ENCODE results near the gene APOBEC3F. TPM values are rescaled to one million over a fixed set of nuclear protein-coding genes. Genes with fewer than 3 reads are reported as not detected.

Gene APOBEC3F
- total and polyA plus RNA-seq, 10 of the 15 experiments (the other 5 are each of a cell fraction or from before 2014, with no cell fraction given): 7.4 to 29.1 (median 12.8) TPM

DNA sequence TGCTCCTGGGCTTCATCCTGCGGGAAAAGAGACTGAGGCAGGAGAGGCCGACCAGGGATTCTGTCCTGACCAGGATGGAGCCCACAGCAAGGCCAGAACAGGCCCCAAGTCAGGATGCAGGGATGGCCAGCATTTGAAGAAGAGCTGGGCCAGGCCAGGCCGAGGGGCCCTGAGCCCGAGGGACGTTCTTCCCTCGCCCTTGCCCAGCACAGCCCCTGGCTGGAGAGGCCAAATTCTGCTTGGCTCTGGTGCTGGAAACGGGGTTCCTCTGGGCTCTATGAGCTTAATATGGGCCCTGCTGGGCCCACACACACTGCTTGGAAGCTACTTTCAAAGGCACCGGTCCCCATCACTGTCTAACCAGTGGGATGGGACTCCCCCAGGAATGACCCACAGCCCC lies 44.0 kb downstream of the APOBEC3F start:
- Histone ChIP-seq H3K4me3 (no peak overlapping the region), H3K27ac (ENCODE audit: control insufficient read depth, insufficient read depth) (no peak overlapping the region), H4K20me1 (ENCODE audit: control insufficient read depth, insufficient read depth) (no peaks in the 10 kb centered on the region), H3K9me3 (replicated peaks; ENCODE audit: control insufficient read depth, insufficient read depth, low read length) (no peaks in the 10 kb centered on the region), H3K27me3 (replicated peaks in 1 of 2; ENCODE audit: control insufficient read depth in 2 of 2, insufficient read depth in 2 of 2, low read length in 1 of 2) (no peaks in the 10 kb centered on the region), H3K4me1 (ENCODE audit: control insufficient read depth, insufficient read depth, low read length) (peaks cover 24% of the 10 kb centered on the region), H3K79me2 (ENCODE audit: control insufficient read depth, insufficient read depth, low read length) (peaks cover 12% of the 10 kb centered on the region), H3K4me2 (ENCODE audit: control insufficient read depth, insufficient read depth) (no peak overlapping the region), H3K36me3 (ENCODE audit: control insufficient read depth in 2 of 2, insufficient read depth in 2 of 2, low read length in 1 of 2) (peaks cover 1 to 6% of the 10 kb centered on the region in 2 experiments; a peak in 2 of 4 replicates), H3K9ac (ENCODE audit: control insufficient read depth, insufficient read depth, low read length) (no peak overlapping the region), H2AFZ (ENCODE audit: control insufficient read depth, low read depth, low read length) (no peak overlapping the region)
- ChIA-PET POLR2A (interaction anchor here (0.5 to 1.1 kb wide), 4 partner anchors 14 to 222 kb away, joined by 3 to 10 read pairs (median 4); no protein-coding TSS in a partner anchor), RAD21 (ENCODE audit: unreplicated experiment) (interaction anchor here (0.8 kb wide), 1 partner anchor 18 kb away, joined by 3 read pairs; no protein-coding TSS in a partner anchor), SMC1A (ENCODE audit: uncharacterized antibody, unreplicated experiment) (no interaction called here), CTCF (interaction anchor here (0.6 kb wide), 2 partner anchors 29 to 64 kb away, joined by 3 to 4 read pairs; no protein-coding TSS in a partner anchor)
- FAIRE-seq (no peak), ATAC-seq (no peak), DNase-seq (ENCODE audit: low read depth, low spot score) (no peak)
- BruUV-seq (replicated peaks): no TSS peak
- intact Hi-C loops (cut with micrococcal nuclease; ENCODE audit: unreplicated experiment): no loop called here
- no peak for TF ChIP-seq IKZF1 (conservative IDR thresholded peaks at IDR 0.05)
- TF ChIP-seq, protein P1, sequence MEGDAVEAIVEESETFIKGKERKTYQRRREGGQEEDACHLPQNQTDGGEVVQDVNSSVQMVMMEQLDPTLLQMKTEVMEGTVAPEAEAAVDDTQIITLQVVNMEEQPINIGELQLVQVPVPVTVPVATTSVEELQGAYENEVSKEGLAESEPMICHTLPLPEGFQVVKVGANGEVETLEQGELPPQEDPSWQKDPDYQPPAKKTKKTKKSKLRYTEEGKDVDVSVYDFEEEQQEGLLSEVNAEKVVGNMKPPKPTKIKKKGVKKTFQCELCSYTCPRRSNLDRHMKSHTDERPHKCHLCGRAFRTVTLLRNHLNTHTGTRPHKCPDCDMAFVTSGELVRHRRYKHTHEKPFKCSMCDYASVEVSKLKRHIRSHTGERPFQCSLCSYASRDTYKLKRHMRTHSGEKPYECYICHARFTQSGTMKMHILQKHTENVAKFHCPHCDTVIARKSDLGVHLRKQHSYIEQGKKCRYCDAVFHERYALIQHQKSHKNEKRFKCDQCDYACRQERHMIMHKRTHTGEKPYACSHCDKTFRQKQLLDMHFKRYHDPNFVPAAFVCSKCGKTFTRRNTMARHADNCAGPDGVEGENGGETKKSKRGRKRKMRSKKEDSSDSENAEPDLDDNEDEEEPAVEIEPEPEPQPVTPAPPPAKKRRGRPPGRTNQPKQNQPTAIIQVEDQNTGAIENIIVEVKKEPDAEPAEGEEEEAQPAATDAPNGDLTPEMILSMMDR (IDR thresholded peaks at IDR 0.05 in 2 of 3, conservative IDR thresholded peaks at IDR 0.05 in 1 of 3; ENCODE audit: control insufficient read depth in 2 of 3, extremely low read depth in 1 of 3, insufficient read depth in 1 of 3, low read depth in 3 of 3, low read length in 3 of 3): no peak
- no peak for TF ChIP-seq FOXK2 (IDR thresholded peaks at IDR 0.05)
- TF ChIP-seq, protein P2, sequence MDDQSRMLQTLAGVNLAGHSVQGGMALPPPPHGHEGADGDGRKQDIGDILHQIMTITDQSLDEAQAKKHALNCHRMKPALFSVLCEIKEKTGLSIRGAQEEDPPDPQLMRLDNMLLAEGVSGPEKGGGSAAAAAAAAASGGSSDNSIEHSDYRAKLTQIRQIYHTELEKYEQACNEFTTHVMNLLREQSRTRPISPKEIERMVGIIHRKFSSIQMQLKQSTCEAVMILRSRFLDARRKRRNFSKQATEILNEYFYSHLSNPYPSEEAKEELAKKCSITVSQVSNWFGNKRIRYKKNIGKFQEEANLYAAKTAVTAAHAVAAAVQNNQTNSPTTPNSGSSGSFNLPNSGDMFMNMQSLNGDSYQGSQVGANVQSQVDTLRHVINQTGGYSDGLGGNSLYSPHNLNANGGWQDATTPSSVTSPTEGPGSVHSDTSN (IDR thresholded peaks at IDR 0.05; ENCODE audit: insufficient replicate concordance, low read depth, low read length): no peak
- no peak for TF ChIP-seq MYC (IDR thresholded peaks at IDR 0.05; ENCODE audit: insufficient read depth, insufficient read length, insufficient replicate concordance, low read length, severe bottlenecking)
- TF ChIP-seq, protein P3, sequence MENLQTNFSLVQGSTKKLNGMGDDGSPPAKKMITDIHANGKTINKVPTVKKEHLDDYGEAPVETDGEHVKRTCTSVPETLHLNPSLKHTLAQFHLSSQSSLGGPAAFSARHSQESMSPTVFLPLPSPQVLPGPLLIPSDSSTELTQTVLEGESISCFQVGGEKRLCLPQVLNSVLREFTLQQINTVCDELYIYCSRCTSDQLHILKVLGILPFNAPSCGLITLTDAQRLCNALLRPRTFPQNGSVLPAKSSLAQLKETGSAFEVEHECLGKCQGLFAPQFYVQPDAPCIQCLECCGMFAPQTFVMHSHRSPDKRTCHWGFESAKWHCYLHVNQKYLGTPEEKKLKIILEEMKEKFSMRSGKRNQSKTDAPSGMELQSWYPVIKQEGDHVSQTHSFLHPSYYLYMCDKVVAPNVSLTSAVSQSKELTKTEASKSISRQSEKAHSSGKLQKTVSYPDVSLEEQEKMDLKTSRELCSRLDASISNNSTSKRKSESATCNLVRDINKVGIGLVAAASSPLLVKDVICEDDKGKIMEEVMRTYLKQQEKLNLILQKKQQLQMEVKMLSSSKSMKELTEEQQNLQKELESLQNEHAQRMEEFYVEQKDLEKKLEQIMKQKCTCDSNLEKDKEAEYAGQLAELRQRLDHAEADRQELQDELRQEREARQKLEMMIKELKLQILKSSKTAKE (IDR thresholded peaks at IDR 0.05; ENCODE audit: low read depth, poor library complexity, severe bottlenecking): no peak
- in situ Hi-C loops (cut with MboI): no loop called here
- WGBS (ENCODE audit: insufficient coverage, insufficient replicate concordance, low lambda C conversion rate, missing lambda C conversion rate): 96% methylated on average over 8 of the region's 8 CpGs
